GM21786 (cell line): ENCODE measurements around the gene SLC15A2.
"Not testable (repeated sequence)": the region's sequence is repeated elsewhere in the genome, so short reads cannot be mapped to it uniquely, and the experiment has no call there.

Experiments
- ATAC-seq: cut with Tn5 transposase; IDR thresholded peaks from one replicate; pipeline ENCODE4 v1.9.1; 2021; ENCODE audit not compliant: unreplicated experiment

The SLC15A2 gene

GRCh38 chr3:121894301-121894990 lies at the start of gene SLC15A2:
SLC15A2 (plus strand) TSS chr3:121894401; CDS start chr3:121894477, 76 bp downstream.
- no peak for ATAC-seq

GRCh38 chr3:121844892-121845291 lies 49.3 kb upstream of the SLC15A2 start:
- no peak for ATAC-seq

GRCh38 chr3:121852256-121852655 lies 41.9 kb upstream of the SLC15A2 start:
- ATAC-seq, result no peak

- ATAC-seq, result no peak
Observed at GRCh38 chr3:121855555-121855954, 38.6 kb upstream of the SLC15A2 start.

GRCh38 chr3:121857778-121858177 lies 36.4 kb upstream of the SLC15A2 start:
- not testable (repeated sequence) for ATAC-seq

- not testable (repeated sequence) for ATAC-seq
Observed at GRCh38 chr3:121863247-121863646, 31.0 kb upstream of the SLC15A2 start.

GRCh38 chr3:121863801-121864200 lies 30.4 kb upstream of the SLC15A2 start:
- ATAC-seq, result no peak

- ATAC-seq, result no peak
Observed at GRCh38 chr3:121869736-121870135, 24.5 kb upstream of the SLC15A2 start.

- no peak for ATAC-seq
Observed at GRCh38 chr3:121870717-121871116, 23.5 kb upstream of the SLC15A2 start.

GRCh38 chr3:121871430-121871829 lies 22.8 kb upstream of the SLC15A2 start:
- ATAC-seq, result no peak

- ATAC-seq, result no peak
Observed at GRCh38 chr3:121878411-121878810, 15.8 kb upstream of the SLC15A2 start.

GRCh38 chr3:121883507-121883906 lies 10.7 kb upstream of the SLC15A2 start:
- no peak for ATAC-seq

- no peak for ATAC-seq
Observed at GRCh38 chr3:121885386-121885785, 8.8 kb upstream of the SLC15A2 start.

- ATAC-seq, result no peak
Observed at GRCh38 chr3:121895121-121895520, 920 bp downstream of the SLC15A2 start.

- no peak for ATAC-seq
Observed at GRCh38 chr3:121895736-121896135, 1.5 kb downstream of the SLC15A2 start.

GRCh38 chr3:121896823-121897222 lies 2.6 kb downstream of the SLC15A2 start:
- ATAC-seq, result no peak

- no peak for ATAC-seq
Observed at GRCh38 chr3:121897296-121897695, 3.1 kb downstream of the SLC15A2 start.

- no peak for ATAC-seq
Observed at GRCh38 chr3:121913305-121913990, 19.2 kb downstream of the SLC15A2 start.

GRCh38 chr3:121914081-121914998 lies 20.1 kb downstream of the SLC15A2 start:
- no peak for ATAC-seq

- no peak for ATAC-seq
Observed at GRCh38 chr3:121916189-121916588, 22.0 kb downstream of the SLC15A2 start.

- no peak for ATAC-seq
Observed at GRCh38 chr3:121918779-121919483, 24.7 kb downstream of the SLC15A2 start.
